Right lobe of liver (tissue), 6 donors: ENCODE measurements around the gene TTC28. TPM values are rescaled to one million over a fixed set of nuclear protein-coding genes. Genes with fewer than 3 reads are reported as not detected.

Experiments used
- ATAC-seq, 4 donors: fragments of 200-7000 bp; cut with Tn5 transposase; one replicate each; pipeline ENCODE4 v1.9.1; 2020; ENCODE audit warnings: mild to moderate bottlenecking in 4 of 4, moderate library complexity in 4 of 4
- DNase-seq, 3 donors: peaks; one replicate each; pipeline ENCODE4 v3.0.0-alpha.2; 2020
- H3K27ac ChIP-seq, 3 donors: fragments of 200-600 bp; one replicate each; pipeline ENCODE4 v1.8.0; 2022
- H3K27me3 ChIP-seq, 2 donors: fragments of 200-600 bp; one replicate each; pipeline ENCODE4 v1.8.0; 2022
- H3K36me3 ChIP-seq, 4 donors: fragments of 200-600 bp; sonication (generic) in 1 of 4; one replicate each; pipeline versions ENCODE4 v1.5.1 to v1.8.0; 2017 to 2022; ENCODE audit warnings: control low read depth in 1 of 4
- H3K4me1 ChIP-seq, 4 donors: fragments of 200-600 bp; sonication (generic) in 1 of 4; one replicate each; pipeline versions ENCODE4 v1.5.1 to v1.8.0; 2017 to 2022; ENCODE audit warnings: control low read depth in 1 of 4
- H3K4me3 ChIP-seq, 3 donors: fragments of 200-600 bp; one replicate each; pipeline ENCODE4 v1.8.0; 2022
- H3K9me3 ChIP-seq, 4 donors: fragments of 200-600 bp; sonication (generic) in 1 of 4; one replicate each; pipeline versions ENCODE4 v1.5.1 to v1.8.0; 2017 to 2022; ENCODE audit warnings: control low read depth in 1 of 4
- POLR2A ChIP-seq: fragments of 450-650 bp; IDR thresholded peaks from one replicate; pipeline ENCODE4 v1.6.1; 2017; ENCODE audit warnings: antibody characterized with exemption, mild to moderate bottlenecking
- WGBS: methylation state at CpG from one replicate; pipeline ENCODE4 v1.1.6; 2018; ENCODE audit warnings: low coverage, low lambda C conversion rate; ENCODE audit not compliant: insufficient coverage; ENCODE audit errors: missing lambda C conversion rate; 5-methylcytosine and 5-hydroxymethylcytosine counted together
- intact Hi-C, 2 donors: fragments of 100-400 bp; cut with DNase I; formaldehyde crosslinking; loops; one replicate each; pipeline versions ENCODE4 v1.11.2 to v1.14.1; 2022
- total RNA-seq, 6 experiments: library from RNA; depleted of rRNA in 2 of 6; stranded (reverse); fragments of >200 nt in 2 of 6; fragmentation: NEBNext Ultra II Directional in 3 of 6; extraction: Animal tissue kit (Norgen Biotek cat#: 25700) in 3 of 6; gene quantifications; one replicate each; pipeline versions ENCODE4 v1.1.0 to v1.2.4, GENCODE V29; 2016 to 2023
- TF ChIP-seq, protein P1 (sequence below), 4 donors: fragments of 200-600 bp in 3 of 4; fragments of 450-650 bp in 1 of 4; IDR thresholded peaks; one replicate each; pipeline versions ENCODE4 v1.5.1 to v1.8.0; 2016 to 2022; ENCODE audit warnings: antibody characterized with exemption in 4 of 4, mild to moderate bottlenecking in 2 of 4
- donor health status: DM: no; HTN: yes; CAD: no.
- donor health status: DM: no; HTN: no; CAD: no.
- donor health status: DM: no; HTN: no; CAD: no.
- donor health status: DM: no; HTN: yes; CAD: no.
- donor health status: DM: no; HTN: yes; CAD: no.

TTC28 gene
- total RNA-seq, 6 experiments from 2014 or later = 9.4 to 38.3 (median 15.0) TPM

DNA sequence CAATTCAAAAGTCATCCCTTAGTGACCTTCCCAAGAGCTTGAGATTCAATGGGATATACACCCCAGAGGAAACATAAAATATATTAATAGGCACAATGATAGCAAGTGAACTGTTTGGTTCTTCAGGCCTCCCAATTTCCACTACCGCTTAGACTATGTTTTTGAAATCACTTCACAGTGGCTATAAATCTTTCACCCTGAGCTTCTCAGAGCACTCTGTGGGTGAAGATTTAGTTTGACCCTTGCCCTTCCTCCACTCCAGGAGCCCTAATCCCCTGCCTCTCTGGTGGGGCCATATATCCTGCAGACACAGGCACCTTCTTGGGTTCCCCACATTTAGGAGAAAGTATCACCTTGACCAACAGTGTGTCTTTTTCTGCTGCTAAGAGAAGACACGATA lies 573.7 kb downstream of the TTC28 start:
- Histone ChIP-seq H3K27ac (no peak overlapping the region), H3K9me3 (no peaks in the 10 kb centered on the region), H3K4me1 (no peaks in the 10 kb centered on the region), H3K36me3 (no peaks in the 10 kb centered on the region), H3K4me3 (no peak overlapping the region), H3K27me3 (no peaks in the 10 kb centered on the region)
- WGBS = 100% methylated on average over 1 of the region's 2 CpGs
- intact Hi-C loops = no loop called here
- DNase-seq (no peak), ATAC-seq (no peak)
- TF ChIP-seq, protein P1, sequence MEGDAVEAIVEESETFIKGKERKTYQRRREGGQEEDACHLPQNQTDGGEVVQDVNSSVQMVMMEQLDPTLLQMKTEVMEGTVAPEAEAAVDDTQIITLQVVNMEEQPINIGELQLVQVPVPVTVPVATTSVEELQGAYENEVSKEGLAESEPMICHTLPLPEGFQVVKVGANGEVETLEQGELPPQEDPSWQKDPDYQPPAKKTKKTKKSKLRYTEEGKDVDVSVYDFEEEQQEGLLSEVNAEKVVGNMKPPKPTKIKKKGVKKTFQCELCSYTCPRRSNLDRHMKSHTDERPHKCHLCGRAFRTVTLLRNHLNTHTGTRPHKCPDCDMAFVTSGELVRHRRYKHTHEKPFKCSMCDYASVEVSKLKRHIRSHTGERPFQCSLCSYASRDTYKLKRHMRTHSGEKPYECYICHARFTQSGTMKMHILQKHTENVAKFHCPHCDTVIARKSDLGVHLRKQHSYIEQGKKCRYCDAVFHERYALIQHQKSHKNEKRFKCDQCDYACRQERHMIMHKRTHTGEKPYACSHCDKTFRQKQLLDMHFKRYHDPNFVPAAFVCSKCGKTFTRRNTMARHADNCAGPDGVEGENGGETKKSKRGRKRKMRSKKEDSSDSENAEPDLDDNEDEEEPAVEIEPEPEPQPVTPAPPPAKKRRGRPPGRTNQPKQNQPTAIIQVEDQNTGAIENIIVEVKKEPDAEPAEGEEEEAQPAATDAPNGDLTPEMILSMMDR (IDR thresholded peaks at IDR 0.05) = no peak
- no peak for TF ChIP-seq POLR2A

DNA sequence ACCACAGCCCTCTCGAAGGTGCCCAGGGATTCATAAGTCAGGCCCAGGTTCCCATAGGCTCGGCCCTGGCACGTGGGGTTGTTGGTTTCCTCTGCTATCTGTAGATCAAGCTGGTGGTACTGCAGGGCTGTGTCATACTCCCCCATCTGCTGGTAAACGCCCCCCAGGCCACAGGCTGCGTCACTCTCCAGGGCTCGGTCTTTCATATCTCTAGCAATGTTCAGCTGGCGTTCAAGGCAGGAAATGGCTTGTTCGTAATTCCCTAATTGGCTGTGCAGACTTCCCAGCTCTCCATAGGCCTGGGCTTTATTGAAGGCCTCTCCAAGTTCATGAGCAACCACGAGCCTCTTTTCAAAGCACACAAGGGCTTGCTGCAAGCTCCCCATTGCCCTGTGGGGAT lies 574.2 kb downstream of the TTC28 start:
- H3K4me3 ChIP-seq = no peak overlapping the region
- no peak for TF ChIP-seq POLR2A
- TF ChIP-seq, protein P1 (IDR thresholded peaks at IDR 0.05) = no peak
- DNase-seq (no peak), ATAC-seq (no peak)
- H3K9me3 ChIP-seq = no peaks in the 10 kb centered on the region
- intact Hi-C loops = no loop called here
- H3K36me3 ChIP-seq = no peaks in the 10 kb centered on the region
- 54% methylated on average over 3 of the region's 9 CpGs for WGBS
- no peak overlapping the region for H3K27ac ChIP-seq
- H3K27me3 ChIP-seq = no peaks in the 10 kb centered on the region
- H3K4me1 ChIP-seq = no peaks in the 10 kb centered on the region

DNA sequence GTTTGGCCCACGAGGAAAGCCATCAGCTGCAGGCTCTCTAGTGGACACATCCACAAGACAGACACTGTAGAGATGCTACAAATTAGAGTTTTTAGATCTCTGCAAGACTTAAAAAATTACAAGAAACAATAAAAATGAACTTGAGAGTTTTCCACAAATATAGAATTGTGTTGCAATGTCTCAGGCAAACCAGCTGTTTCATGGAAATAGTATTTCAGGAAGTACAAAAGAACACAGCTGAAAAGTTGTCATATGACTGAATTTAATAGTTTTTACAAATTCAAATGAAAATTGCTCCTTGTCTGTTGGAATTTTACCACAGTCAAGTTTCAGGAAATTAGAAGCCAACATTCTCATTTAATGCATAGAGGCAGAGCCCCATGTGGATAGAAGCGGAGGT lies 576.0 kb downstream of the TTC28 start:
- no peaks in the 10 kb centered on the region for H3K36me3 ChIP-seq
- intact Hi-C loops = no loop called here
- no peaks in the 10 kb centered on the region for H3K27me3 ChIP-seq
- no peaks in the 10 kb centered on the region for H3K4me1 ChIP-seq
- no peaks in the 10 kb centered on the region for H3K9me3 ChIP-seq
- TF ChIP-seq, protein P1 (IDR thresholded peaks at IDR 0.05) = no peak
- TF ChIP-seq POLR2A = no peak
- H3K4me3 ChIP-seq = no peak overlapping the region
- H3K27ac ChIP-seq = no peak overlapping the region
- ATAC-seq (no peak), DNase-seq (no peak)
- 94% methylated on average over 2 of the region's 2 CpGs for WGBS

DNA sequence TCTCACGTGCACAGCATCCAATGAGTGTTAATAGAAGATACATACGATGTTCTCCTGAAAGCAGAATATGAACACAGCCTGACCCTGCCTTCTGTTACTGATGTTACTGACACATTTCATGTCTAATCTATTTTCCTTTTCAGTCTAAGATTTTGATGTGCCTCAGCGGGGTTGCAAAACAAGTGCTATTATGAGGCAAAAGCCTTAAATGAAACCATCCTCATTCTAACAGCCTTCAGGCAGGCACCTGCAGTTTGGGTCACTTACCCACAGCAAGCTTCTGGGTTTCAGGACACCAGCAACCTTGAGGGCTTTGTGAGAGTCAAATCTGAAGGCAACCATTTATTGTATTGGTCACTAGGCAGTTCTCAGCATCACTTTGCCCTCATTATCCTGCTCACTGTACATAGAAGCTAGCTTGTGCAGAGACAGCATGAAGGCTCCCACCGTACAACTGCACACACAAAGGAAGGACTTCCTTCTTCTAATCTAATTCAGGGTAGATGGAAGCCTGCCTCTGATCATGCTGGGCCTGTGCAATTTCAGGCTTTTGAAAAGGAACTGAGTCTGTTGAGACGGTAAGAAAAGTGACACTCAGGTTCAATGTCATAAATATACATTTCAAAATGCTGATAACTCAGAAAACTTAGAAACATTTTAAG lies 577.4 kb downstream of the TTC28 start:
- Histone ChIP-seq H3K9me3 (no peaks in the 10 kb centered on the region), H3K27ac (no peak overlapping the region), H3K36me3 (no peaks in the 10 kb centered on the region), H3K4me1 (no peaks in the 10 kb centered on the region), H3K27me3 (no peaks in the 10 kb centered on the region), H3K4me3 (no peak overlapping the region)
- TF ChIP-seq, protein P1 (IDR thresholded peaks at IDR 0.05) = no peak
- no peak for TF ChIP-seq POLR2A
- ATAC-seq (peak in 1 of 4 donors; percentile 25), DNase-seq (no peak)
- 82% methylated on average over 5 of the region's 5 CpGs for WGBS
- intact Hi-C loops = no loop called here
